ENCODE data around the gene SSTR3. TPM values are rescaled to one million over a fixed set of nuclear protein-coding genes. Genes with fewer than 3 reads are reported as not detected.

Gene SSTR3
- total and polyA plus RNA-seq, 9 of the 15 experiments (the other 6 are each of a cell fraction or from before 2014, with no cell fraction given) = 0.03 TPM; not detected in 8

GRCh38 chr22:37188901-37189466 lies 23.3 kb downstream of the SSTR3 start:
- BruUV-seq (replicated peaks) = no TSS peak
- ChIA-PET POLR2A (interaction anchor here (1.5 kb wide), 1 partner anchor 9 kb away, joined by 6 read pairs; no protein-coding TSS in a partner anchor), CTCF (ENCODE audit: low intra/inter-chr PET ratio) (no interaction called here)
- intact Hi-C loops (cut with micrococcal nuclease) (no loop called here), in situ Hi-C loops (cut with MboI) (no loop called here)
- Histone ChIP-seq H3K4me2 (ENCODE audit: insufficient read depth, low read length) (no peak overlapping the region), H2AFZ (ENCODE audit: low read depth, low read length) (peak overlapping the region; percentile 40; the same call in 1 of the 2 replicates), H3K4me3 (no peak overlapping the region), H3K27me3 (ENCODE audit: control insufficient read depth in 2 of 2, insufficient read depth in 2 of 2, low read length in 2 of 2) (peaks cover 0 to 17% of the 10 kb centered on the region in 2 experiments; a peak in 2 of 5 replicates), H4K20me1 (replicated peaks; ENCODE audit: control insufficient read depth, insufficient read depth, low read length) (no peaks in the 10 kb centered on the region), H3K9ac (ENCODE audit: insufficient read depth in 1 of 2, low read depth in 2 of 2, low read length in 2 of 2) (no peak overlapping the region), H3K79me2 (ENCODE audit: control insufficient read depth, insufficient read depth, low read length) (no peaks in the 10 kb centered on the region), H3K9me1 (ENCODE audit: control insufficient read depth, insufficient read depth, low read length) (no peaks in the 10 kb centered on the region), H3K36me3 (ENCODE audit: control insufficient read depth, insufficient read depth, low read length) (no peaks in the 10 kb centered on the region), H3K27ac (ENCODE audit: extremely low read depth, low read depth, low read length) (no peak overlapping the region), H3K9me3 (replicated peaks; ENCODE audit: control insufficient read depth, insufficient read depth, low read depth, low read length) (peaks cover 3% of the 10 kb centered on the region; the same call in 1 of the 2 replicates), H3K4me1 (replicated peaks in 1 of 2; ENCODE audit: control insufficient read depth in 2 of 2, insufficient read depth in 2 of 2, low read length in 2 of 2) (peaks cover 9 to 16% of the 10 kb centered on the region in 2 experiments)
- no peak for DNase-seq (ENCODE audit: extremely low read depth in 1 of 4, low spot score in 3 of 4)
- FAIRE-seq = no peak
- no peak for TF ChIP-seq PPARD (CRISPR knock-in tag; IDR thresholded peaks at IDR 0.05)
- peak; percentile 55 for TF ChIP-seq STAT5A (IDR thresholded peaks at IDR 0.05; ENCODE audit: borderline replicate concordance, low read length)
- no peak for TF ChIP-seq COPS2 (conservative IDR thresholded peaks at IDR 0.05)
- no peak for TF ChIP-seq FOXA3 (CRISPR knock-in tag; conservative IDR thresholded peaks at IDR 0.05 in 1 of 2, IDR thresholded peaks at IDR 0.05 in 1 of 2)
- peak; percentile 13; the same call in 1 of the 2 replicates for TF ChIP-seq ETV1 (tag; conservative IDR thresholded peaks at IDR 0.05; ENCODE audit: low read depth)
- ATAC-seq = no peak
- WGBS (ENCODE audit: insufficient coverage, low coverage, missing lambda C conversion rate) = 24% methylated on average over 2 of the region's 2 CpGs

All from K562 (cell line).